HCT116 (cell line): ENCODE measurements around the gene HOXC11. TPM values are rescaled to one million over a fixed set of nuclear protein-coding genes. Genes with fewer than 3 reads are reported as not detected.

Experiments
- ATAC-seq: fragments of 200-7000 bp; cut with Tn5 transposase; 2 replicates; pipeline ENCODE4 v1.9.1; 2020; ENCODE audit warnings: mild to moderate bottlenecking, moderate library complexity
- BruUV-seq: library from RNA; stranded (reverse); fragments of 400-500 nt; replicated peaks from 2 replicates; lab custom pipeline; 2021; lab: Mats Ljungman, UMichigan
- CTCF ChIA-PET: fragments of 300-600 bp; sonication (Branson Sonifier 250); formaldehyde crosslinking; loops from one replicate; lab custom pipeline; 2021; ENCODE audit warnings: antibody characterized with exemption; lab: Charles Lee
- POLR2A ChIA-PET: fragments of 300-600, 350-600 bp; sonication (Branson Sonifier 250); formaldehyde crosslinking; loops from one replicate; lab custom pipeline; 2021; ENCODE audit warnings: antibody characterized with exemption; lab: Charles Lee
- RAD21 ChIA-PET, 2 experiments: fragments of 300-600 bp; sonication (Branson Sonifier 250); formaldehyde crosslinking; loops; one replicate each; lab custom pipeline; 2023; ENCODE audit warnings: low total read pairs in 2 of 2; ENCODE audit not compliant: uncharacterized antibody in 2 of 2, unreplicated experiment in 2 of 2, low non-redundant PET in 1 of 2; lab: Charles Lee
- DNase-seq: peaks from one replicate; pipeline ENCODE4 v3.0.0-alpha.2; 2010; ENCODE audit warnings: low read depth, low spot score
- H2AFZ ChIP-seq: fragments of 200-600 bp; shearing (Covaris generic), sonication (generic); 2 replicates; pipeline ENCODE4 v1.6.1; 2017; ENCODE audit warnings: low read depth, mixed run types, mixed read lengths, antibody characterized with exemption, low read length; ENCODE audit not compliant: poor library complexity, severe bottlenecking
- H3K27ac ChIP-seq: 2 replicates; pipeline ENCODE4 v1.5.1; 2012; ENCODE audit warnings: low read depth, low read length
- H3K27me3 ChIP-seq: fragments of 200-600 bp; sonication (generic); 2 replicates; pipeline ENCODE4 v1.6.1; 2016; ENCODE audit warnings: mixed run types, low read length, mixed read lengths; ENCODE audit not compliant: insufficient read depth
- H3K36me3 ChIP-seq, 2 experiments: fragments of 200-500 bp in 1 of 2; fragments of 200-600 bp in 1 of 2; sonication (Bioruptor generic) in 1 of 2; sonication (generic) in 1 of 2; 2 replicates each; pipeline versions ENCODE4 v1.5.1 to v1.6.1; 2014 to 2016; ENCODE audit warnings: low read length in 2 of 2, inconsistent platforms in 1 of 2, mixed read lengths in 1 of 2, mixed run types in 1 of 2; ENCODE audit not compliant: insufficient read depth in 2 of 2, control insufficient read depth in 1 of 2
- H3K4me1 ChIP-seq, 2 experiments: fragments of 200-600 bp in 1 of 2; sonication (generic) in 1 of 2; 2 replicates each; pipeline versions ENCODE4 v1.5.1 to v1.6.1; 2012 to 2017; ENCODE audit warnings: low read length in 2 of 2, inconsistent platforms in 1 of 2, mild to moderate bottlenecking in 1 of 2, mixed read lengths in 1 of 2, mixed run types in 1 of 2, moderate library complexity in 1 of 2; ENCODE audit not compliant: insufficient read depth in 2 of 2, control insufficient read depth in 1 of 2
- H3K4me2 ChIP-seq: fragments of 200-600 bp; sonication (generic); 2 replicates; pipeline ENCODE4 v1.6.1; 2017; ENCODE audit warnings: mixed run types, low read length, mixed read lengths
- H3K4me3 ChIP-seq, 2 experiments: fragments of 200-600 bp in 1 of 2; sonication (generic) in 1 of 2; replicated peaks in 1 of 2; 2 replicates each; pipeline ENCODE4 v1.5.1; 2011 to 2016; ENCODE audit warnings: low read length in 2 of 2, control low read depth in 1 of 2, low read depth in 1 of 2, mild to moderate bottlenecking in 1 of 2, mixed read lengths in 1 of 2, mixed run types in 1 of 2
- H3K79me2 ChIP-seq: fragments of 200-600 bp; sonication (generic); 2 replicates; pipeline ENCODE4 v1.6.1; 2017; ENCODE audit warnings: mild to moderate bottlenecking, mixed run types, low read length, moderate library complexity, mixed read lengths; ENCODE audit not compliant: insufficient read depth
- H3K9ac ChIP-seq: fragments of 200-600 bp; sonication (generic); 2 replicates; pipeline ENCODE4 v1.6.1; 2016; ENCODE audit warnings: low read length, mixed read lengths
- H3K9me2 ChIP-seq: fragments of 200-600 bp; sonication (generic), shearing (Covaris generic); 2 replicates; pipeline ENCODE4 v1.6.1; 2017; ENCODE audit warnings: mixed run types, mild to moderate bottlenecking, moderate library complexity; ENCODE audit not compliant: insufficient read depth
- H3K9me3 ChIP-seq, 2 experiments: fragments of 200-500 bp in 1 of 2; fragments of 200-600 bp in 1 of 2; sonication (Bioruptor generic) in 1 of 2; sonication (generic) in 1 of 2; 2 replicates each; pipeline ENCODE4 v1.6.1; 2014 to 2017; ENCODE audit warnings: low read length in 2 of 2, mixed read lengths in 2 of 2, inconsistent platforms in 1 of 2, low read depth in 1 of 2, mild to moderate bottlenecking in 1 of 2, mixed run types in 1 of 2, moderate library complexity in 1 of 2; ENCODE audit not compliant: control insufficient read depth in 1 of 2, insufficient read depth in 1 of 2
- H4K20me1 ChIP-seq: fragments of 200-600 bp; sonication (generic), shearing (Covaris generic); 2 replicates; pipeline ENCODE4 v1.6.1; 2017; ENCODE audit warnings: mixed run types, mild to moderate bottlenecking, moderate library complexity; ENCODE audit not compliant: insufficient read depth
- ATF3 ChIP-seq: IDR thresholded peaks from 2 replicates; pipeline ENCODE4 v1.6.1; 2012
- CTCF ChIP-seq, 3 experiments: fragments of 200-600 bp in 1 of 3; sonication (generic) in 1 of 3; IDR thresholded peaks in 2 of 3; conservative IDR thresholded peaks in 1 of 3; 2 replicates each; pipeline ENCODE4 v1.5.1; 2012 to 2017; ENCODE audit warnings: low read depth in 2 of 3, low read length in 2 of 3, antibody characterized with exemption in 1 of 3, borderline replicate concordance in 1 of 3, control low read depth in 1 of 3, mild to moderate bottlenecking in 1 of 3, mixed read lengths in 1 of 3, mixed run types in 1 of 3, moderate library complexity in 1 of 3; ENCODE audit not compliant: insufficient read depth in 1 of 3
- EGR1 ChIP-seq: IDR thresholded peaks from 2 replicates; pipeline ENCODE4 v1.6.1; 2012; ENCODE audit warnings: low read depth
- EZH2 ChIP-seq: fragments of 200-600 bp; sonication (generic); IDR thresholded peaks from 2 replicates; pipeline ENCODE4 v1.6.1; 2017; ENCODE audit warnings: antibody characterized with exemption, mixed run types
- FOSL1 ChIP-seq: IDR thresholded peaks from 2 replicates; pipeline ENCODE4 v1.6.1; 2012; ENCODE audit warnings: low read depth
- JUND ChIP-seq: IDR thresholded peaks from 2 replicates; pipeline ENCODE4 v1.6.1; 2012
- MAX ChIP-seq: IDR thresholded peaks from 2 replicates; pipeline ENCODE4 v1.6.1; 2012
- POLR2A ChIP-seq: IDR thresholded peaks from 2 replicates; pipeline ENCODE4 v1.7.0; 2011; ENCODE audit warnings: borderline replicate concordance; ENCODE audit not compliant: insufficient read depth, insufficient read length; ENCODE audit errors: extremely low read depth
- RAD21 ChIP-seq: IDR thresholded peaks from 2 replicates; pipeline ENCODE4 v1.6.1; 2012; ENCODE audit warnings: low read depth, mild to moderate bottlenecking
- REST ChIP-seq: IDR thresholded peaks from 2 replicates; pipeline ENCODE4 v1.6.1; 2012; ENCODE audit warnings: low read depth
- SRF ChIP-seq: IDR thresholded peaks from 2 replicates; pipeline ENCODE4 v1.6.1; 2012; ENCODE audit warnings: low read depth
- TCF7L2 ChIP-seq: IDR thresholded peaks from 2 replicates; pipeline ENCODE4 v1.7.0; 2011; ENCODE audit warnings: borderline replicate concordance, inconsistent platforms; ENCODE audit not compliant: insufficient read depth, insufficient read length; ENCODE audit errors: extremely low read depth
- YY1 ChIP-seq: IDR thresholded peaks from 2 replicates; pipeline ENCODE4 v1.6.1; 2011; ENCODE audit warnings: low read length, low read depth, moderate library complexity, mild to moderate bottlenecking; ENCODE audit not compliant: insufficient replicate concordance; ENCODE audit errors: extremely low read depth
- ZFX ChIP-seq: fragments of 450-650 bp; IDR thresholded peaks from 2 replicates; pipeline ENCODE4 v1.6.1; 2017
- ZNF274 ChIP-seq: fragments of 200-500 bp; sonication (Bioruptor generic); IDR thresholded peaks from 2 replicates; pipeline ENCODE4 v1.6.1; 2014; ENCODE audit warnings: mild to moderate bottlenecking, low read depth, low read length, inconsistent platforms
- intact Hi-C: fragments of 100-400 bp; cut with micrococcal nuclease; formaldehyde crosslinking; loops from 2 replicates; pipeline ENCODE4 v1.10.0; 2022
- total RNA-seq: library from RNA; stranded (reverse); gene quantifications from one replicate; pipeline ENCODE4 v1.2.1, GENCODE V29; 2021; ENCODE audit not compliant: unreplicated experiment

HOXC11 gene
- total RNA-seq, 1 experiment from 2014 or later, result 0.22 TPM

GRCh38 chr12:54011665-54012532 lies 39.0 kb downstream of the HOXC11 start:
- TF ChIP-seq RAD21 (no peak), ZNF274 (no peak), YY1 (no peak), POLR2A (no peak), ATF3 (no peak), FOSL1 (no peak), CTCF (IDR thresholded peaks at IDR 0.05 in 2 of 3, conservative IDR thresholded peaks at IDR 0.05 in 1 of 3; ENCODE audit: borderline replicate concordance in 1 of 3, insufficient read depth in 1 of 3, low read depth in 2 of 3, low read length in 2 of 3) (no peak), SRF (no peak), EZH2 (no peak), EGR1 (no peak), ZFX (no peak), MAX (no peak), JUND (no peak), REST (no peak), TCF7L2 (no peak)
- Histone ChIP-seq H3K27ac (no peak overlapping the region), H3K9me3 (no peaks in the 10 kb centered on the region), H3K4me3 (no peak overlapping the region), H3K4me1 (peaks cover 6 to 11% of the 10 kb centered on the region in 2 experiments), H3K4me2 (no peak overlapping the region), H3K9ac (no peak overlapping the region), H3K79me2 (no peaks in the 10 kb centered on the region), H3K36me3 (no peaks in the 10 kb centered on the region), H4K20me1 (no peaks in the 10 kb centered on the region), H3K9me2 (no peaks in the 10 kb centered on the region), H2AFZ (no peak overlapping the region), H3K27me3 (no peaks in the 10 kb centered on the region)
- ChIA-PET RAD21 (no interaction called here), POLR2A (no interaction called here), CTCF (interaction anchor here (1.7 kb wide), 1 partner anchor 180 kb away, joined by 5 read pairs; no protein-coding TSS in a partner anchor)
- ATAC-seq (no peak), DNase-seq (no peak)
- no TSS peak for BruUV-seq
- intact Hi-C loops, result no loop called here
